KMS-11 (cell line): ENCODE results near the gene ASCL5.

Experiments used
- H2AFZ ChIP-seq: fragments of 200-600 bp; sonication (generic); 2 replicates; pipeline ENCODE4 v1.6.1; 2016; ENCODE audit warnings: antibody characterized with exemption, mixed run types, low read depth
- H3K27ac ChIP-seq: fragments of 200-600 bp; sonication (generic); 2 replicates; pipeline ENCODE4 v1.6.1; 2016; ENCODE audit warnings: mild to moderate bottlenecking, mixed run types
- H3K27me3 ChIP-seq: fragments of 200-600 bp; sonication (generic); 2 replicates; pipeline ENCODE4 v1.6.1; 2017; ENCODE audit warnings: mild to moderate bottlenecking, low read depth, mixed run types, moderate library complexity; ENCODE audit not compliant: insufficient read depth
- H3K36me3 ChIP-seq: fragments of 200-600 bp; sonication (generic); 2 replicates; pipeline ENCODE4 v1.6.1; 2017; ENCODE audit warnings: mild to moderate bottlenecking, mixed run types; ENCODE audit not compliant: insufficient read depth
- H3K4me1 ChIP-seq: fragments of 200-600 bp; sonication (generic); 2 replicates; pipeline ENCODE4 v1.6.1; 2016; ENCODE audit warnings: mild to moderate bottlenecking, low read depth, mixed run types; ENCODE audit not compliant: poor library complexity, severe bottlenecking
- H3K4me2 ChIP-seq: fragments of 200-600 bp; sonication (generic); 2 replicates; pipeline ENCODE4 v1.7.0; 2016; ENCODE audit warnings: mild to moderate bottlenecking, mixed run types
- H3K4me3 ChIP-seq: fragments of 200-600 bp; sonication (generic); IDR thresholded peaks from 2 replicates; pipeline ENCODE4 v1.6.1; 2017; ENCODE audit warnings: low read depth, low read length, mixed read lengths; ENCODE audit not compliant: insufficient read depth
- H3K79me2 ChIP-seq: fragments of 200-600 bp; sonication (generic); 2 replicates; pipeline ENCODE4 v1.6.1; 2016; ENCODE audit warnings: low read depth, mixed run types; ENCODE audit not compliant: insufficient read depth
- H3K9ac ChIP-seq: fragments of 200-600 bp; sonication (generic); 2 replicates; pipeline ENCODE4 v1.6.1; 2016; ENCODE audit warnings: mild to moderate bottlenecking, mixed run types
- H4K20me1 ChIP-seq: fragments of 200-600 bp; sonication (generic); 2 replicates; pipeline ENCODE4 v1.6.1; 2016; ENCODE audit warnings: mild to moderate bottlenecking, mixed run types; ENCODE audit not compliant: insufficient read depth
- TF ChIP-seq, protein P1 (sequence below): fragments of 200-600 bp; sonication (generic); conservative IDR thresholded peaks from 2 replicates; pipeline ENCODE4 v1.6.1; 2017; ENCODE audit warnings: low read depth, mild to moderate bottlenecking, antibody characterized with exemption, low read length, moderate library complexity, mixed read lengths

The ASCL5 gene

GRCh38 chr1:201138311-201138840, 11.4 kb upstream of the ASCL5 start:
- Histone ChIP-seq H3K9ac (no peak overlapping the region), H2AFZ (no peak overlapping the region), H3K4me1 (no peaks in the 10 kb centered on the region), H3K27me3 (no peaks in the 10 kb centered on the region), H3K36me3 (no peaks in the 10 kb centered on the region), H3K4me3 (no peak overlapping the region), H3K4me2 (no peak overlapping the region), H3K79me2 (no peaks in the 10 kb centered on the region), H3K27ac (no peak overlapping the region), H4K20me1 (no peaks in the 10 kb centered on the region)
- TF ChIP-seq, protein P1, sequence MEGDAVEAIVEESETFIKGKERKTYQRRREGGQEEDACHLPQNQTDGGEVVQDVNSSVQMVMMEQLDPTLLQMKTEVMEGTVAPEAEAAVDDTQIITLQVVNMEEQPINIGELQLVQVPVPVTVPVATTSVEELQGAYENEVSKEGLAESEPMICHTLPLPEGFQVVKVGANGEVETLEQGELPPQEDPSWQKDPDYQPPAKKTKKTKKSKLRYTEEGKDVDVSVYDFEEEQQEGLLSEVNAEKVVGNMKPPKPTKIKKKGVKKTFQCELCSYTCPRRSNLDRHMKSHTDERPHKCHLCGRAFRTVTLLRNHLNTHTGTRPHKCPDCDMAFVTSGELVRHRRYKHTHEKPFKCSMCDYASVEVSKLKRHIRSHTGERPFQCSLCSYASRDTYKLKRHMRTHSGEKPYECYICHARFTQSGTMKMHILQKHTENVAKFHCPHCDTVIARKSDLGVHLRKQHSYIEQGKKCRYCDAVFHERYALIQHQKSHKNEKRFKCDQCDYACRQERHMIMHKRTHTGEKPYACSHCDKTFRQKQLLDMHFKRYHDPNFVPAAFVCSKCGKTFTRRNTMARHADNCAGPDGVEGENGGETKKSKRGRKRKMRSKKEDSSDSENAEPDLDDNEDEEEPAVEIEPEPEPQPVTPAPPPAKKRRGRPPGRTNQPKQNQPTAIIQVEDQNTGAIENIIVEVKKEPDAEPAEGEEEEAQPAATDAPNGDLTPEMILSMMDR, result no peak

- H3K79me2 ChIP-seq, result no peaks in the 10 kb centered on the region
- no peak overlapping the region for H2AFZ ChIP-seq
- no peaks in the 10 kb centered on the region for H3K4me1 ChIP-seq
- no peak overlapping the region for H3K9ac ChIP-seq
- no peak overlapping the region for H3K4me3 ChIP-seq
- H3K4me2 ChIP-seq, result no peak overlapping the region
- H4K20me1 ChIP-seq, result no peaks in the 10 kb centered on the region
- H3K36me3 ChIP-seq, result no peaks in the 10 kb centered on the region
- H3K27ac ChIP-seq, result no peak overlapping the region
- TF ChIP-seq, protein P1, result no peak
- no peaks in the 10 kb centered on the region for H3K27me3 ChIP-seq
These were observed 10.8 kb upstream of the ASCL5 start for GRCh38 chr1:201137579-201138310.

DNA sequence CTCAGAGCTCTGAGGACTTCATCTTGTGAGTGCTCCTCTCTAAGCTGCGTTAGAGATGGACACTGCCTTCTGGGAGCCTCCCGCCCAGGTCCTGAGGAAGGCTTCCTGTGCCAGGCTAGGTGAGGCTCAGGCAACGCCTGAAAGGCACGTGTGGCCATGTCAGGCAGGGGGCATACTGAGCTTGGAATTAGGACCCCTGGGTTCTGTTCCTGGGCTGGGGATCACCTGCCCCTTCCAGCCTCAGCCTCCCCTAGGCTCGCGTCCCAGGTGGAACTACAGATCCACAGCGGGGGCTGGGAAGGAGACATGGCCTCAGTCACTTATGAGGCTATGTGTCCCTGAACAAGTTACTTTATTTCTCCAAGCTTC, 10.0 kb upstream of the ASCL5 start:
- Histone ChIP-seq H3K4me2 (no peak overlapping the region), H3K4me1 (no peaks in the 10 kb centered on the region), H3K9ac (no peak overlapping the region), H2AFZ (no peak overlapping the region), H3K79me2 (no peaks in the 10 kb centered on the region), H3K36me3 (no peaks in the 10 kb centered on the region), H3K4me3 (no peak overlapping the region), H3K27ac (no peak overlapping the region), H4K20me1 (no peaks in the 10 kb centered on the region), H3K27me3 (no peaks in the 10 kb centered on the region)
- TF ChIP-seq, protein P1, result no peak

DNA sequence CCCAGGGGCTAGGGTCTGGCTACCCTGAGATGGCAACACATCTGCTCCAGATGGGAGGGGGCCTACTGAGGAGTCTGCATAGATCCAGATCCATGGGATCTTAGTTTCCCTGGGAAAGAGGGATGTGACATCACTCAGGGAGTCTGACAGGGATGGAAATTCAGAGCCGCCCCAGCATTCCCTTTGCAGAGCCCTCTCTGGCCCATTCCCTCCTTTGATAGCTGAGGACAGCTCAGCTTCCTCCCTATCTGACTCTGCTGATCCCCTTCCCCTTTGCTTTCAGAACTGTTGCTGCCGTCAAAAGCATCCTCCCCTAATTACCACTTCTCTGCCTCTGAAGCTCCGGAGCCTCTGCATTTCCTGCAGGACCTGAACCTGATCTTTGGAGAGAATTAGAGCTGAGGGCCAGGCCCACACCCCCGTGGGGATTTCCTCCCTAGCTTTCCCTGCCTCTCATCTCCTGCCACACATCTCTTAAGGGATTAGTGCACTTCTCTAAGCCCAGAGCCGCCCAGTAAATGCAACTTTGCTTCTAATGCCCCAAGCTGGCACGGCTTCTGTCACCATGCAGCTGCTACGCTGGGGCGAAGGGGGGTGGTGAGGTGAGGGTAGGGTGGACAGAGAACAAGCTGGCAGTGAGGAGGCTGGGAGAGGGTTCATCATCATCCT, 9.5 kb upstream of the ASCL5 start:
- no peak overlapping the region for H3K27ac ChIP-seq
- H3K4me2 ChIP-seq, result no peak overlapping the region
- H3K79me2 ChIP-seq, result no peaks in the 10 kb centered on the region
- no peak overlapping the region for H2AFZ ChIP-seq
- H3K27me3 ChIP-seq, result no peaks in the 10 kb centered on the region
- H3K9ac ChIP-seq, result no peak overlapping the region
- no peaks in the 10 kb centered on the region for H4K20me1 ChIP-seq
- no peaks in the 10 kb centered on the region for H3K36me3 ChIP-seq
- TF ChIP-seq, protein P1, result no peak
- H3K4me1 ChIP-seq, result no peaks in the 10 kb centered on the region
- H3K4me3 ChIP-seq, result no peak overlapping the region
